DMS153 treated with DMSO at 0.1 percent for 48 hours (cell line): ENCODE data around the gene RANBP1.

Experiments
- DNase-seq: peaks from one replicate; lab custom pipeline; 2025; ENCODE audit not compliant: unreplicated experiment; lab: John Stamatoyannopoulos, UW

The RANBP1 gene

DNA sequence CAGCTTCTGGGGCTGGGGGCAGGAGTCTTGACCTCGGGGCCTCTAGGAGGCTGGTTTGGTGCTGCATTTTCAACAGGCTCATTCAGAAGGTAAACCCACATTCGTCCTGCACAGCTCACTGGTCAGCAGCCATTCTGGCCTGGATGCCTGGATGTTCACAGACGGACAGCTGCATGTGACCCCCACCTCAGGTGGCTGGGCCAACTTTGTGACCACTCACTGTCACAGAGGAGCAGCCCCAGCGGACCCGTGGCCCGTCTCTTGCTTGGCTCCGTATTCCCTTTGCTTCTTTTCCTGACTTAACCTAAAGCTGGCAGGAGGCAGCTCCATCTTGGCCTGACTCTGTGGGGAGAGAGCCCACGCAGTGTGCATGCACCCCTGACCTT is 27.6 kb upstream of the RANBP1 start:
- DNase-seq = no peak

DNA sequence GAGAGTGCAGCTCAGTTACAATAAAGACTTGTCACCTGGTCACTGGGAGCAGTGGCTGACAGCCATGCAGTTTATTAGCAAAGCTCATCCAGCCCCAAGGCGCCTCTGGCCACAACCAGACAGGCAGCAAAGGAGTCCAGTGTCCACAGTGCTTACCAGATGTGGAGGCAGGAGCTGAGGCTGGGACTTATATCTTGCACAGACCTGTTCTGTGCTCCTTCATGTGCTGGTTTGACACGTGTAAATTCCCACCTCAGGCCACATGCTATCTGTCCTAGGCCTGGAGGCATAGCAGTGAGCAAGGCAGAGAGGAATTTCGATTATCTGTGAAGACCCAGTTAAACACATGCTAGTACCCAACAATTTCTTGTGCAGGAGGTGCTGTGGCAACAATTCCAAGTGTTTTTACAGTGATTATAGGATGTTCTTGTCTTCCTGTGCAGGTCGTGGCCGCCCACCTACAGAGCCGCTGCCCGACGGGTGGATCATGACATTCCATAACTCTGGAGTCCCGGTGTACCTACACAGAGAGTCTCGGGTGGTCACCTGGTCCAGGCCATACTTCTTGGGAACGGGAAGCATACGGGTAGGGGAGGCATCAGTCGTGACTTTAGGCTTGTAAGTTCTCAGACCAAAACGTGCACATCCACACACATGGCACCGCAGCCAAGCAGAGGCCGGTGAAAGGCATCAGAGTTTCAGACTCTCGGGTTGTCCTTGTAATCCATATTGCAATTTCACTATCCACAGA is 26.5 kb upstream of the RANBP1 start:
- no peak for DNase-seq

DNA sequence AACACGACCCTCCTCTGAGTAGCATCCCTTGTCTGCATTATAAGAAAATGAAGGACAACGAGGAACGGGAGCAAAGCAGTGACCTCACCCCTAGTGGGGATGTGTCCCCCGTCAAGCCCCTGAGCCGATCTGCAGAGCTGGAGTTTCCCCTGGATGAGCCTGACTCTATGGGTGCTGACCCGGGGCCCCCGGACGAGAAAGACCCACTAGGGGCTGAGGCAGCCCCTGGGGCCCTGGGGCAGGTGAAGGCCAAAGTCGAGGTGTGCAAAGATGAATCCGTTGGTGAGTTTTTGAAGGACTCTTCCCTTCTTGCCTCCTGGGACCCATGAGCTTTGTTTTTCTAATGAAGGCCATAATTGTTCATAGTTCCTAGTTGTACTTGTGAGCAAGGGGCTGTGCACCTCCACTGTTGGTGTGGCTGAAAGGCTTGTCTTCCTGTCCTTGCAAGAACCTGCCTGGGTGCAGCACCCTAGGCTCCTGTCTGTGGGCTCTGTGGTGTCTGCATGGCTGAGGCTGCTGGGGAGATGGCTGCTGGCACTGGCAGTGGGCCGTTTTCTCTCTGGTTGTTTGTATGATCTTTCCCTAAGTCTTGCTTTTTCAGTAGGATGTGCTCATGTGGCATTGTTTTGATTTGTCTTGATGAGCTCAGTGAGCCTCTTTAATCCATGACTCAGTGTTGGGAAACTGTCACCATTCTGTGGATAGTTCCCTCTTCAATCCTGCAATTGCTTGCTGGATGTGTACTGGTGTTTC is 25.8 kb upstream of the RANBP1 start:
- DNase-seq = no peak

DNA sequence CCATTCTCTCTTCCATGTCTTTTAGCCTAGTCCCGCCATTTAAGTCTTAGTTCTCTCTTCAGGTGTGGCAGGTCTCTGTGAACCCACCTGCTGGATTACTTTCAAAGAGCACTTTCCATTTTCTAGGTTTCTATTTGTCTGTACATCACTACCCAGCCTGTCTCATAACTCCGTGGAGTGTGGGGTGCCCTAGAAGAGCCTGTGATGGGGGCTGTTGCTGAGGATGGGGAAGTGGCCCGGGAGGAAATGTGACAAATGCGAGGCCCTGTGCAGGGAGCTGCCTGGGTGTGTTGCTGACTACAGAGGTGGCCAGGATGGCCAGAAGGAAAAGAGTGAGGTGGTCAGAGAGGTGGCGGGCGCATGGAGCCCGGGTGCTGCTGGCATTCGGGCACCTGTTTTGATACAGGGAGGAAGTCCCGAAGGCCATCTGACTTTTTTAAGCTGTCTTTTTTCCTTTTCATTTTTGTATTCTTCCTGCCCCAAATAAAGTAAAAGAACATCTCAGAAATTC is 25.1 kb upstream of the RANBP1 start:
- no peak for DNase-seq

DNA sequence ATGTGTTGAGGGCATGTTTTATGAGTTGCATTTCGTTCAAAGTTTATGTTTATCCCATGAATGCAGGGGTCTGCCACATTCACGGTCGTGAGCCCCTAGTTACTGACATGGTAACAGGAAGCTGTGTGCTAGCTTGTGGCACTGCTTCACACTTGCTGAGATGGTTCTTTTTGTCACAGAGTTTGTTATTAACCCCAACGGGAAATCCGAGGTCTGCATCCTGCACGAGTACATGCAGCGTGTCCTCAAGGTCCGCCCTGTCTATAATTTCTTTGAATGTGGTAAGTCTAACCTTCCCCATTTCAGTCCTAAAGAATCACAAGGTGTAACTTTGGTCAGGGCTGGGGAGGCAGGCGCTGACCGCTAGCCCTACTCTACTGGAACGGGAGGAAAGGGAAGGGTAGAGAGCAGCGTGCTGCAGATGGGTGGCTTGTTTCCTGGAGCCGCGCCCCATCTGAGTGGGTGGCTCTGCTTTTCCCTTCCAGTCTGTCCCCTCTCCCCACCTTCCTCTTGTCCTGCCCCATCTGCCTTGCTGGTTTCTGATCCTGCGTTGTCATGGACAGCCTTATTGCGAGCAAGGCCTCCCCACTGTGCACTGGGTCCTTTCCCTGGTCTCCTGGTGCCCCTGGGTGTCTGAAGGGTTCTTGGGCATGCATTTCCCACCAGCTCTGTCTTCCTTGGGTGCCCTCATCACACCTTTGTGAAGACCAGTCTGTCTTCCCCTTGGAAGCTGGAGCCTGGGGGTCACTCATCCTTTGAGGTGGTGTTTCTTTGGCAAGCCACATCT is 24.0 kb upstream of the RANBP1 start:
- no peak for DNase-seq

DNA sequence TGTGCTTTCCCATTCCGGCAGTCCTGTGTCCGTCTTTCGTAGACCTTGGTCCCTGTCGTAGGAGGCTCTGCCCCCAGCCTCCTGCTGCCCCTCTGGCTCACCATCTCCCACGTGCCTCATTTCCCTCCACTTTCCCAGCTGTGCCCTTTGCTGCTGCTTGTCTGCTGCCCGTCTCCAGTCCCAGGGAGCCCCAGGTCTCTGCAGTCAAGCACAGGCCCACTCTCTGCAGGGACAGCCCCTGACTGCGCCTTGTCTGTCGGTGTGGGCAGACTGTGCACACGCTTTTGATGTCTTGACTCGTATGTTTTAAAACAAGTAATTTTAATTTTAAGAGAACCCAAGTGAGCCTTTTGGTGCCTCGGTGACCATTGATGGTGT is 23.4 kb upstream of the RANBP1 start:
- no peak for DNase-seq

DNA sequence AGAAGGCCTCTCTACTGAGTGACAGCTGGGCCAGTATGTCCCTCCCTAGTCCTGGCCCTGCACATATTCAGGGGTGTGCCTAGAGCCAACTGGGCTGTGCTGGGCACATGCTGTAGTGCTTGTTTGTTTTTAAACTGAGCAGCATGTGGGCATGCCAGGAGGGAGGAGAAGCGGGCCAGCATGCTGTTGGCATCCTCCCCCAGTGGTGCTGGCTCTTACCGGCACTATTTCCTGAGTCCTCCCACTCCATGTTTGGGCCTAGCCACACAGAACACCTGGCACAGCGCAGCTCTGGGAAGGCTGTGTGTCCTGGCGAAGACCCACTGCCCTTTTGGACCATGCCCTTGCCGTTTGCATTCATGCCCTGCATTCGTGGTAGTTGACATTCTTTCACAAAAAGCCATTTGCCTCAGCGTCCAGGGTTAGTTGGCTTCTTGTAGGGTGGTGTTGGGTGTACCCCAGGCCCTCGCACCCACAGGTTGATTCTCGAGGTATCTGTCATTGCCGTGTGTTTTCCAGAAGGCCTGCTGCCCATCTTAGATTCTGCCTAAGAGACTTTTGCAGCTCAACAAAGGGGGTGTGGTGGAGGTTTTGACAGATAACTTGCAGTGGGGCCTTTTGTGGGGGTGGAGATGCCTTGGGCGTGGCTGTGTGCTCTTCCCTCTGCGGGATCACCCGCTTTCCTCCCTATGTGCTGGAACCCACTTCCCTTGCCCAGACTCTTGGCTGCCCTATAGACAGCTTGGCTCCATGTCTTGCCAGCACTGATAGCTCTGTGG is 22.3 kb upstream of the RANBP1 start:
- no peak for DNase-seq

DNA sequence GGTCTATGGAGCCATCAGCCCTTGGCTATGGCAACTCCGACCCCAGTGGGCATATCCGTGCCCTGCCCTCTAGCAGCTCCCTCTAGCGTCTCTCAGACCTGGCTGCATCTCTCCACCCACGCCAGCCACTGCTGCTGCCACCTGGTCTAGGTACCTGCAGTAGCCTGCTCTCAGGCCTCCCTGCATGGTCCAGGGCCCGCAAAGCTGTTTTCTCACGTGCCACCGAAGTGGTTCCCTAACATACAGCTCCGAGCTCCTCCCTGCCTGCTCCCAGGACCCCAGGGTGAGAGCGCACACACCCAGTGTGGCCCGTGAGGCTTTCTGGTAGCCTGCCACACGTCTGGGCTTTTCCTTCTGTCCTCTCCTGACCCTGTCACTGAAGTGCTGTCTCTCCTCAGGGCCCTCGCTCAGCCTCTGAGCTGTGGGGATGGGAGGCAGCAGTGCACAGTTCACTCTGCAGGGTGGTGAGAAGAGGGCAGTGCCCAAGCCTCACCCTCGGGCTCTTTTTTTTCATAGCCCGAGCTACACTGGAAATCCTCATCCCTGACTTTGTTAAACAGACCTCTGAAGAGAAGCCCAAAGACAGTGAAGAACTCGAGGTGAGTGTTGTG is 21.6 kb upstream of the RANBP1 start:
- DNase-seq = no peak

DNA sequence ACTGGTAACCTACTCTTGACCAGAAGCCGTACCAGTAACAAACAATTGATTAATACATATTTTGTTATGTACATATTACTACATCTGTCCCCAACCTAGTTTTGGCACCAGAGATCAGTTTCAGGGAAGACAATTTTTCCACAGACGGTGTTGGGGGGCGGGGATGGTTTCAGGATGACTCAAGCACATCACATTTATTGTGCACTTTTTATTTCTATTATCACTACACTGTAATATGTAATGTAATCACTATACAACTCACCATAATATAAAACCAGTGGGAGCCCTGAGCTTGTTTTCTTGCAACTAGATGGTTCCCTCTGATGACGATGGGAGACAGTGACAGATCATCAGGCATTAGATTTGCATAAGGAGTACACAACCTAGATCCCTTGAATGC is 20.4 kb upstream of the RANBP1 start:
- DNase-seq = no peak

DNA sequence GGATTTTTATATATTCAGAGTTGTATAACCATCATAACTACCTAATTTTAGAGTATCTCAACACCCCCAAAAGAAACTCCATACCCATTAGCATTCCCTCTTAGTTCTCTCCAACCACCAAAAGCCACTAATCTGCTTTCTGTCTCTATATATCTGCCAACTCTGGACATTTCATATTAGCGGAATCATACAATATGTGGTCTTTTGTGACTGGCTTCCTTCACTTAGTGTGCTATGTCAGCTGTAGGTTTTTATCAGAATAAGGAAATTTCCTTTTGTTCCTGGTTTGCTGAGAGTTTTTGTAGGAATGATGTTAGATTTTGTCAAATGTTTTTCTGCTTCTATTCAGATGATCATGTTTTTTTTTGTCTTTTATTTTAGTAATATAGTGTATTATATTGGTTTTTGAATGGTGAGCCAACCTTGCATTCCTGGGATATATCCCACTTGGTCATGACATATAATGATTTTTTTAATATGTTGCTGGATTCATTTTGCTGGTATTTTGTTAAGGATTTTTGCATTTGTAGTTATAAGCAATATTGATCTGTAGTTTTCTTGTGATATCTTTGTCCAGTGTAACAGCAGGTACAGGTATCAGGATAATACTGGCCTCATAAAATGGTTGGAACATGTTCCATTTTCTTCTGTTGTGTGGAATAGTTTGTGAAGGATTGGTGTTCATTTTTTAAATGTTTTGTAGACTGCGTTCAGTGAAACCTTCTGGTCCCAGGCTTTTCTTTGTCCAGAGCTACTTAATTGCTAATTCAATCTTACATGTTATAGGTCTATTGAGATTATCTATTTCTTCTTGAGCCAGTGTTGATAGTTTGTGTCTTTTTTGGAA is 19.1 kb upstream of the RANBP1 start:
- no peak for DNase-seq

DNA sequence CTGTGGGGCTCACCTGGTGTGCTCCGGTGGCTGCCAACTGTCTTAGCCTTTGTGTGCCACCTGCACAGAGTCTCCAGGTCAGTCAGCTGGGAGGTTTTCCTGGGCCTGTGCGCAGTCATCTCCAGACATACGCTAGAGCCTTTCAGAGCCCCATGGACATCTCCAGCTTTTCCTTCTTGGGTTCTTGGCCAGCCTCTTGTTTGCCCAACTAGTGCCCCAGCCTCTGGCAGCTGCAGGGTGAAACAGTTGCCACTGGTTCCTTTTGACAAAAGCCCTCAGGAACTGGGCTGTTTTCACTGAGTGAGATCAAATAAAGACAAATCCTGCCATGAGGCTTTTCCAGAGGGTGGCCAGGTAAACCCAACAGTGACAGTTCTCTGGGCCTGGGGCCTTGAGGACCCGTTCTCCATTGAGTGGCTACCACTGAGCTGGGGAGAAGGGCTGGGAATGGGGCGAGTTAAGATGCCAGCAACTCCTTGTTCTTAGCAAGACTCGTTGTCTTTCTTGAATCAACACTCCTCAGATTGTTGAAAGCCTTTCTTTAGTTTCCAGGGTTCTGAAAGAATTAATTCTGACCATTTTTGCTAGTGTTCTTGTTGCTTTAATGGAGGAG is 16.7 kb upstream of the RANBP1 start:
- DNase-seq = no peak

DNA sequence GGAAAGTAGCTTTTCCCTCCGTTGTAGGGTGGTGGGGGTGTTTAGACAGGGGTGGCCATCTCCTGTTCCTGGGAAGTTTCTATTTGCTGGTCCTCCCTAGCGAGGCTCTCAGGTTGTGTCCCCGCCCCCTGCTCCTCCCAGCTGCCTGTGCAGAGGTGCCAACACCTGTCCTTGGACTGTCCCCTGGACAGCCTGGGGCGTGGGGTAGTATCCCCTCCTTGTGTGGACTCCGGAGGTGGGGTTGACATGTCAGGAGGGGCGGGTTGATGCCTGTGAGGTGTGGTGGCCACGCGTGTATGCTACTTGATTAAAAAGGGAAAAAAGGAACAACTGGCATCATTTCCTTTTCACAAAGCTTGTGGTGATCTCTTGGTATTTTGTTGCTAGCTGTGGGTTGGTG is 14.3 kb upstream of the RANBP1 start:
- DNase-seq = no peak

DNA sequence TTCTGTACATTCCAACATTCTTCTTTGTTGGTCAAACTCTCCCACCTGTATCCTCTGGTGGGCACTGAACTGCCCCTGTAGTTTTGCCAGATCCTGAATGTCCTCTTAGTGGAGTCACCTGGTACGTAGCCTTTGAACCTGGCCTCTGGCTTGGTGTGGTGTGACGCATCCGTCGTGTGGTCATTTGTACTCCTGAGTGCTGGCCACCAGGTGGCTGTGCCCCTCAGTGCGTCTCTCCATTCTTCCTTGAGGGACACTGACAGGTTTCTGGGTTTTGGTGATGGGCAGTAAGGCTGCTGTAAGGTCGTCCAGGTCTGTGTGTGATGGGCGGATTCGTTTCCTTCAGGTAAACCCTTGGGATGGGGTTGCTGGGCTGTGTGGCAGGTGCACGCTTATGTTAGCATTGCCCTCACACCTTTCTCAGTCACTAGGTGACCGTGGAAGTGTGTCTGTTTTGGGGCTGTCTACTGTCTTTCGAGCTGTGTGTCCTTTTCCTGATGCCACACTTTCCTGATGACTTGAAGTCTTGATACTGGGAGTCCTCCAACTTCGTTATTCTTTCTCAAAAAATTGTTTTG is 13.6 kb upstream of the RANBP1 start:
- no peak for DNase-seq

DNA sequence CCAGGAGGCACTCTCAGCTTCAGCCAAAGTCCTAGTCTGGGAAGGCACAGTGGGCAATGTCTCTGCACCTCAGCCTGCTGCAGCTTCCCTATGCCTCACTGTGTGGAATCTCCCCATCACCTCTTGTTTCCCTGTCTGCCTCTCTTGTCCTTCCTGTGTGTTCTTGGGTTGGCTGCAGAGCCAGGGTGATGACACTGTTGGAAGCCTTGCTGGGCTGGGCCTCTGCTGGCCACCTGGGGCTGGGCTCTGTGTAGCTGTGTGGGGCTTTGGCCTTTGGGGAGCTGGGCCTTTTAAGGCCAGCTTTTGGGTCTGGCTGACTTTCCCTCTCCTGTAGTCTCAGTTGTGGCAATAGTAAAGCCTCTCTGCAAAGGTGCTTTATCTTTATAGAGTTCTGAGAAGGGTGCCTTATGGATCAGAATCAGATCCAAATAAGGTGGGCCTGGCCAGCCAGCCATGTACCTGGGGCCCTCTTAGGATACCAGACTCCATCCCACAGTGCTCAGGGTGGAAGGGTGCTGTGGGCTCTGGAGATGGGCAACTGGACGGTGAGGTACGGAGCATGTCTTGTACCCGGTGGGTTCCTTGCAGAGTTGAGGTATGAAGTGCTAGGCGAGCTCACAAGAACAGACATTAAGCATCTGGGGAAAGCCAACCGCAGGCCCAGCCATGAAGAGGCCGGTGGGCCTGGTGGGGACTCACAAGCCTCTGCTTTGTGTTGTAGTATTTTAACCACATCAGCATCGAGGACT is 10.3 kb upstream of the RANBP1 start:
- DNase-seq = no peak

DNA sequence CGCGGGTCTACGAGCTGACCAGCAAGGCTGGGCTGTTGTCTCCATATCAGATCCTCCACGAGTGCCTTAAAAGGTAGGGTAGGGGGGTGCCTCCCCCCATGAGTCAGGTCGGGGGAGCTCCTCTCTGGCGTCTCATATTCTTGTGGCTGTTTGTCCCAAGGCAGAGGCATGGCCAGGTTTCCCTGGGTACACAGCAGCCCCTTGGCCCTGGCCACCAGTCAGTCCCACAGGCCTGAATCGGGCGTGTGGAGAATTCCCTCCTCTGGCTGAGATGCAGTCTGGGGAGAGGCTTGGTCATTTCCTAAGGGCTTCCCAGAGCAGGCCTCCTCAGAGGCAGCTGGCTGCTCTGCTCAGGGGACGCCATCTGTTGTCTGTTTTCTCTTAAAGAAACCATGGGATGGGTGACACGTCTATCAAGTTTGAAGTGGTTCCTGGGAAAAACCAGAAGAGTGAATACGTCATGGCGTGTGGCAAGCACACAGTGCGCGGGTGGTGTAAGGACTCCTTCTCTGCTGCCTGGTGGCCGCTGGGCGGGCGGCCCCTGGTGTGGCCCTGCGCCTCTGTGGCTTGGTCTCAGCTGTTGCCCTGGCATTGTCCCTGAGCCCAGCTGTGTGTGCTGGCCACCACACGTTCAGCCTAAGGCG is 9.6 kb upstream of the RANBP1 start:
- DNase-seq = no peak

DNA sequence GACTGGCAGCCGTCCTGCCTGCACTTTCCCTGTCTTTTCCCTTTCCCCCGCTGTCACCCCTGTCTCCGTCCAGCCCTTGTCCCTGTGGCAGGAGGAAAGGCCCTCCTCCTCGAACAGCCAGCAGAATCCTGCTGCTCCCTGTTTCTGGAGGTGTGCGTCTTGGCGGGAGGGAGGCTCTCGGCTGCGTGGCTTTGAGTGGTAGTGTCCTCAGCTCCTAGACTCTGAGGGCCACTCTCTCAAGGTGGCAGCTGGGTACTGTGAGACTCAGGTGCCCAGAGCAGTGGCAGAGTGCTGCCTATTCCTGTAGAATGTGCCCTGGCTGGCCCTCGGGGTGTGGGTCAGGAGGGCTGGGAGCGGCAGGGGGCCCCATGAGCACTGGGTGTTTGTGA is 9.1 kb upstream of the RANBP1 start:
- no peak for DNase-seq

DNA sequence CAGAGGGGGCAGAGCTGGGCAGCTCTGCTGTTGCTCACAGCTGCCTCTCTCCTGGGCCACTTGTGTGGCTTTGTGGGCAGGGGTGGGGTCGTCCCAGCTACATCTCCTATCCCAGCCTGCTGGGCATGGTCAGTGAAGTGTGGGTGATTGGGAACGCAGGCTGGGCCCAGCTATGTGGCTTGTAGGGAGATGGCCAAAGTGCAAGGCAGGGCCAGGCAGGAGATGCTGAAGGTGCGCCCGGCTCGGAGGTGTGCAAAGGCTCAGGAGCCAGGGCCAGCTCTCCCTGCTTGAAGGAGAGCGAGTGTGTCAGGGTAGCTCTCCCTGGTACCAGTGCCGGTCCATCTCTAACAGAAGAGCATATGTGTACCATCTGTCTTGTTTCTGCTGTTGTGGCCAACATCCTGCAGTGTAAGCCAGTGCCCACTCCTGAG is 8.4 kb upstream of the RANBP1 start:
- no peak for DNase-seq
